MM.1S (cell line): ENCODE results near the gene CLMP.

Source experiments
- DNase-seq: peaks from one replicate; pipeline ENCODE4 v3.0.0-alpha.2; 2015
- H2AFZ ChIP-seq: fragments of 300-600 bp; sonication (generic); 2 replicates; pipeline ENCODE4 v1.6.0; 2016; ENCODE audit warnings: antibody characterized with exemption, low read length
- H3F3A ChIP-seq: fragments of 300-600 bp; sonication (generic); 2 replicates; pipeline ENCODE4 v1.6.1; 2016; ENCODE audit warnings: mild to moderate bottlenecking, antibody characterized with exemption, low read length, moderate library complexity, mixed read lengths; ENCODE audit not compliant: insufficient read depth
- H3K27ac ChIP-seq: fragments of 300-600 bp; sonication (generic); 2 replicates; pipeline ENCODE4 v1.5.1; 2016; ENCODE audit warnings: mild to moderate bottlenecking, low read length
- H3K27me3 ChIP-seq: fragments of 300-600 bp; sonication (generic); replicated peaks from 2 replicates; pipeline ENCODE4 v1.6.0; 2016; ENCODE audit warnings: low read length; ENCODE audit not compliant: insufficient read depth
- H3K36me3 ChIP-seq: fragments of 300-600 bp; sonication (generic); replicated peaks from 2 replicates; pipeline ENCODE4 v1.6.1; 2016; ENCODE audit warnings: mild to moderate bottlenecking, low read length, mixed read lengths; ENCODE audit not compliant: insufficient read depth
- H3K4me1 ChIP-seq: fragments of 300-600 bp; sonication (generic); 2 replicates; pipeline ENCODE4 v1.6.1; 2016; ENCODE audit warnings: low read length, mixed read lengths
- H3K4me2 ChIP-seq: fragments of 300-600 bp; sonication (generic); 2 replicates; pipeline ENCODE4 v1.6.0; 2016; ENCODE audit warnings: low read depth, low read length
- H3K4me3 ChIP-seq: fragments of 300-600 bp; sonication (generic); 2 replicates; pipeline ENCODE4 v1.5.1; 2016; ENCODE audit warnings: low read length, mixed read lengths
- H3K79me2 ChIP-seq: fragments of 300-600 bp; sonication (generic); 2 replicates; pipeline ENCODE4 v1.6.1; 2016; ENCODE audit warnings: mixed run types, low read length, mixed read lengths
- H3K9ac ChIP-seq: fragments of 300-600 bp; sonication (generic); 2 replicates; pipeline ENCODE4 v1.6.1; 2016; ENCODE audit warnings: low read length, mixed read lengths
- H3K9me2 ChIP-seq: fragments of 300-600 bp; sonication (generic); replicated peaks from 2 replicates; pipeline ENCODE4 v1.6.1; 2016; ENCODE audit warnings: mild to moderate bottlenecking, low read length, mixed read lengths; ENCODE audit not compliant: insufficient read depth
- H3K9me3 ChIP-seq: fragments of 300-600 bp; sonication (generic); replicated peaks from 2 replicates; pipeline ENCODE4 v1.6.1; 2016; ENCODE audit warnings: mild to moderate bottlenecking, low read length, mixed read lengths; ENCODE audit not compliant: insufficient read depth
- H4K20me1 ChIP-seq: fragments of 300-600 bp; sonication (generic); 2 replicates; pipeline ENCODE4 v1.6.1; 2016; ENCODE audit warnings: mild to moderate bottlenecking, low read length, moderate library complexity, mixed read lengths; ENCODE audit not compliant: insufficient read depth
- CTCF ChIP-seq: fragments of 300-600 bp; sonication (generic); IDR thresholded peaks from 2 replicates; pipeline ENCODE4 v1.5.1; 2016; ENCODE audit warnings: antibody characterized with exemption, low read length, mixed read lengths
- EZH2 ChIP-seq: fragments of 300-600 bp; sonication (generic); optimal IDR thresholded peaks from 2 replicates; pipeline ENCODE3; 2017; ENCODE audit warnings: low read depth, mild to moderate bottlenecking, antibody characterized with exemption, low read length, mixed read lengths
- EZH2phosphoT487 ChIP-seq: fragments of 300-600 bp; sonication (generic); IDR thresholded peaks from 2 replicates; pipeline ENCODE4 v1.6.1; 2018; ENCODE audit warnings: antibody characterized with exemption, low read length

Gene CLMP

DNA sequence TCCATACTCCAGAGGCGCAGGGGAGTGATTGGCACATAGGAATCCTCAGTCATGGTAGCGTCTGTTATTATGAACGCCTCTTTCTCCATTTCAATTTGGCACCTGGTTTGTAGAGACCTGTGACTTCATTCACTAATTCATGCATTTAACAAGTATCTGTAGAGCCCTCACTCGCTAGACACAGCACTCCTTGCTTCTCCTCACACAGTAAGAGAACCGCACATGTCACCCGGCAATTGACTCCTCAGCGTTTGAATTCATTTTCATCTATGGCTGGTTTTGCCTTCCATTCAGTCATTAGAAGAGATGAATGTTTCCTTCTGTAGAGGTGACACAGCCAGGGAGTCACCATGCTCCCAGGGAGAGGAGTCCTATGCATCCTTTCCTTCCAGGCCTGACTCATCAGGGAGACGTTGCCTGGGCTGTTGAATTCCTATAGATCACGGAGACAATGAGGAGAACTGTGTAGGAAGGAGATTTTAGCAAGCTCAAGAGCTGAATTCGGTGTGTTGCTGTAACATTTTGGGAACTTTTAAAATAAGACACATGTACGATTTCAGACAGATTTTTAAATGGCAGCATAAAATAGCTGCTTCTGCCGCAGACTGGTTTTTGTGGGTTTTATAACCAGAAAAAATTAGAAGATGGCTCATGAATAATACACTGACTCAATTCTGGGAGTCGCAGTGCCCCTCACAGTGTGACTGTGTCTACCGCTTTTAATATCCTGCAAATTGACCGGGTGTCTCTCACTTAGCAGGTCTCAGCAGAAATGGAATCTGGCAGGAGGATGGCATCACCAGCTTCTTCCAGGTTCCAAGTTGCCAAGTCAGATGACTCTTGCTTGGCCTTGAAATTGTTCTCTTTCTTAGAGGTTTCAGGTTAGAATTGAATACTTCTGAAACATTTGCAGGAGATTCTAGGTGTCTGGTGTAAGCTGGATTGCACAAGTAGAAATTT is 44.4 kb upstream of the CLMP start:
- Histone ChIP-seq H3K79me2 (no peaks in the 10 kb centered on the region), H3K9me2 (no peaks in the 10 kb centered on the region), H4K20me1 (no peaks in the 10 kb centered on the region), H3F3A (0 out of 2 replicates have a peak, but pooled peaks cover 1% of the 10 kb centered on the region), H3K9me3 (no peaks in the 10 kb centered on the region), H3K4me2 (no peak overlapping the region), H3K9ac (no peak overlapping the region), H3K36me3 (no peaks in the 10 kb centered on the region), H3K27ac (no peak overlapping the region), H2AFZ (no peak overlapping the region), H3K4me3 (no peak overlapping the region), H3K4me1 (no peaks in the 10 kb centered on the region), H3K27me3 (no peaks in the 10 kb centered on the region)
- no peak for DNase-seq
- no peak for TF ChIP-seq CTCF
- no peak for TF ChIP-seq EZH2phosphoT487
- no peak for TF ChIP-seq EZH2

DNA sequence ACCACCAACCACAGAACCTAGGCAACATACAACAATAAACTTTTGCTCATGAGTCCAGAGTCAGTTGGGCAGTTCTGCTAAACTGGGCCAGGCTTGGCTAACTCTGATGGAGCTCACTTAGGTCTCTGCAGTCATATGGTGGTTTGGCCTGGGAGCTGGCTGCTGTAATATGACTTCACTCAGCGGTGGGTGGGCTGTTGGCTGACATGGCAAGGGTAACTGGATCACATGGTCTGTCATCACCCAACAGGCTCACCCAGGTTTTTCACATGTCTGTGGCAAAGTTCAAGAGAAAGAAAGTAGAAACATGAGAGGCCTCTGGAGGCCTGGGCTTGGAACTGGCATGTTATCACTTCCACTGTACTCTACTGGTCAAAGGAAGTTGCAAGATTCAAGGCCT is 43.2 kb upstream of the CLMP start:
- Histone ChIP-seq H3K36me3 (no peaks in the 10 kb centered on the region), H3K27ac (no peak overlapping the region), H3K4me1 (peaks cover 6% of the 10 kb centered on the region; the same call in 1 of the 2 replicates), H3K9me2 (no peaks in the 10 kb centered on the region), H3K4me3 (no peak overlapping the region), H3F3A (peaks cover 11% of the 10 kb centered on the region), H3K4me2 (no peak overlapping the region), H3K9ac (no peak overlapping the region), H3K9me3 (no peaks in the 10 kb centered on the region), H2AFZ (no peak overlapping the region), H3K79me2 (no peaks in the 10 kb centered on the region), H4K20me1 (no peaks in the 10 kb centered on the region), H3K27me3 (no peaks in the 10 kb centered on the region)
- DNase-seq: no peak
- TF ChIP-seq CTCF: no peak

- no peak overlapping the region for H3K4me3 ChIP-seq
- DNase-seq: no peak
- no peaks in the 10 kb centered on the region for H4K20me1 ChIP-seq
- no peaks in the 10 kb centered on the region for H3K79me2 ChIP-seq
- no peaks in the 10 kb centered on the region for H3K36me3 ChIP-seq
- no peaks in the 10 kb centered on the region for H3K9me2 ChIP-seq
- TF ChIP-seq EZH2 (no peak), EZH2phosphoT487 (no peak), CTCF (no peak)
- no peak overlapping the region for H3K9ac ChIP-seq
- no peaks in the 10 kb centered on the region for H3K27me3 ChIP-seq
- no peak overlapping the region for H3K27ac ChIP-seq
- no peaks in the 10 kb centered on the region for H3K9me3 ChIP-seq
- H2AFZ ChIP-seq: no peak overlapping the region
- H3K4me2 ChIP-seq: no peak overlapping the region
- peaks cover 14% of the 10 kb centered on the region for H3K4me1 ChIP-seq
- peaks cover 14% of the 10 kb centered on the region for H3F3A ChIP-seq
Measured at GRCh38 chr11:123236879-123237278, 41.8 kb upstream of the CLMP start.
